Stimulated activated CD8-positive, alpha-beta memory T cell treated with anti-CD3 and anti-CD28 coated beads, Interleukin-7, amount 100 ng/mL, for 48 hours (primary cell): ENCODE results near the gene RABEP1.
"Not testable (repeated sequence)": the region's sequence is repeated elsewhere in the genome, so short reads cannot be mapped to it uniquely, and the experiment has no call there.

Source experiments
- DNase-seq, 2 donors: peaks; one replicate each; pipeline ENCODE4 v3.0.0-alpha.2; 2020; ENCODE audit warnings: low read depth in 1 of 2; ENCODE audit errors: extremely low read depth in 1 of 2

The RABEP1 gene

DNA sequence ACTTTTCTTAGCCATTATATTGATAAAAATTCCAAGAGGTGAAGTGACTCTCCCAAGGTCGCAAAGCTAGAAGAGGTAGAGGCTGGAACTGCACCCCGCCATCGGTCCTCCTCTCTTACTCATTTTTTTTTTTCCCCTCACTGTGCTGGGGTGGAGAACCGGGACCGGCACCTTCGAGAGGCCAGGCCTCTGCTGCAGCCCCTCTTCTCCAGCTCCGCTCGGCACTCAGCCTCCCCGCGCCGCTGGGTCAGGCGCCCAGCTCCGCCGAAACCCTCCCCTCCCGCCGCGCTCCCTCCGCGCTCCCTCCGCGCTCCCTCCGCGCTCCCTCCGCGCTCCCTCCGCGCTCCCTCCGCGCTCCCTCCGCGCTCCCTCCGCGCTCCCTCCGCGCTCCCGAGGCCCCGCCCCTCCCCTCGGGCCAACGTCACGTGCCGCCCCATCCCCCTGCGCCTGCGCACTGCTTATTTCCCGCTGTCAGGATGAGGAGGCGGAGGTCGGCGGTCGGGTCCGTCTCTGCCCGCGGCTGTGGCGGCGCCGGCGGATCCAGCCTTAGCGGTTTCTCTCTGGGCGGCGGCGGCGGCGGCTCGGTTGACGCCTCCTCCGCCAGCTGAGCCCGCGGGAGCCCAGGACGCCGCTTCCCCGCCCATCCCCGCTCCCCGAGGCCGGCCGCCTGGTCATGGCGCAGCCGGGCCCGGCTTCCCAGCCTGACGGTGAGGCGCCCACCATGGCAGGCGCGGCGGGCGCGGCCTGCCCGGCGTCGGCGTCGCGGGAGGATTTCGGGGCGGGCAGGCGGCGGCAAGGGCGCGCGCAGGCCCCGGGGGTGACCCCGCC lies at the start of gene RABEP1:
Gene RABEP1 (plus strand): TSS at position 471 of the 828 bp plus-strand sequence. CDS start 203 bp downstream, at position 674.
- peak; percentile 88 to 89 for DNase-seq

DNA sequence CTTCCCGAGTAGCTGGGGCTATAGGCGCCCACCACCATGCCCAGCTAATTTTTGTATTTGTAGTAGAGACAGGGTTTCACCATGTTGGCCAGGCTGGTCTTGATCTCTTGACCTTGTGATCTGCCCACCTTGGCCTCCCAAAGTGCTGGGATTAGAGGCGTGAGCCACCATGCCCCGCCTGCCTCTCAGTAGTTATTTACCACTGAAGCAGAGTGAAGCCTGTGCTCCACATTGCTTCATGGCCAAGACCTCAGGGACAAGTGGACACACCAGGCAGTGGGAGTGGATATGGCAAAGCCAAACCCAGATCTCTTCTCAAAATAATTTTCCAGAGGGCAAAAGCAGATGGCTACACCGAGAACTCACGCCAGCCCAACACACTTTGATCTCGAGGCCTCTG lies 48.6 kb upstream of the RABEP1 start:
- DNase-seq: not testable (repeated sequence)

GRCh38 chr17:5234645-5235576 lies 47.2 kb upstream of the RABEP1 start, which contains the start of gene SCIMP:
Gene SCIMP, minus strand, starts transcription at chr17:5234860. Its CDS starts 105 bp downstream, at chr17:5234755.
- DNase-seq: no peak

GRCh38 chr17:5236938-5237540 lies 45.0 kb upstream of the RABEP1 start:
- DNase-seq: no peak

GRCh38 chr17:5237541-5238016 lies 44.5 kb upstream of the RABEP1 start:
- peak; percentile 18 to 46 for DNase-seq

DNA sequence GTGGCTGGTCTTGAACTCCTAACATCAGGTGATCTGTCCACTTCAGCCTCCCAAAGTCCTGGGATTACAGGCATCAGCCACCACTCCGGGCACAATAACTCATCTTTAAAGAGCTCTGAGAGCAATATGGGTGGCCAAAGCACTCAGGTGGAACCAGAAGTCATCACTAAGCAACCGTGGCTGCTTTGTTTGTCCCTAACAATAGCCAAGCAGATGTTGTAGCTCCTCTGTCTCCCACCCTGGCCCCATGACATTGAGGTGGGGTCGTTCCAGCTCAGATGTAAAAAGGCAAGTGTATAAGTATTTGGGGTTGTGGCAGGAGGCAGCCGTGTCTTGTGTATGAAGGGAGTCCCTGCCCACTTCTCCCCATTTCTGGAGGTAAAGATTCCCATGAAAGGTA lies 43.8 kb upstream of the RABEP1 start:
- DNase-seq: no peak

DNA sequence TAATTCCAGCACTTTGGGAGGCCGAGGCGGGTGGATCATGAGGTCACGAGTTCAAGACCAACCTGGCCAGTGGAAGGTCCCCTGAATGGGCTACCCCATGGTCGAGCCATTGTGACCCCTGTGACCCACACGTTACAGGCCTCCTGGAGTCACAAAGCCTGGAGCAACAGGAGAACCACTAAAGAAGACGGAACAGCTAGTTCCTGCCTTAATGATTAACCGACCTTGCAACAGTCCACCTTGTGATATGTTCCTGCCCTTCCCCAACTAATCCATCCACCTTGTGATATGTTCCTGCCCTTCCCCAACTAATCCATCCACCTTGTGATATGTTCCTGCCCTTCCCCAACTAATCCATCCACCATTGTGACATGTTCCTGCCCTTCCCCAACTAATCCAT lies 42.3 kb upstream of the RABEP1 start:
- not testable (repeated sequence) for DNase-seq

DNA sequence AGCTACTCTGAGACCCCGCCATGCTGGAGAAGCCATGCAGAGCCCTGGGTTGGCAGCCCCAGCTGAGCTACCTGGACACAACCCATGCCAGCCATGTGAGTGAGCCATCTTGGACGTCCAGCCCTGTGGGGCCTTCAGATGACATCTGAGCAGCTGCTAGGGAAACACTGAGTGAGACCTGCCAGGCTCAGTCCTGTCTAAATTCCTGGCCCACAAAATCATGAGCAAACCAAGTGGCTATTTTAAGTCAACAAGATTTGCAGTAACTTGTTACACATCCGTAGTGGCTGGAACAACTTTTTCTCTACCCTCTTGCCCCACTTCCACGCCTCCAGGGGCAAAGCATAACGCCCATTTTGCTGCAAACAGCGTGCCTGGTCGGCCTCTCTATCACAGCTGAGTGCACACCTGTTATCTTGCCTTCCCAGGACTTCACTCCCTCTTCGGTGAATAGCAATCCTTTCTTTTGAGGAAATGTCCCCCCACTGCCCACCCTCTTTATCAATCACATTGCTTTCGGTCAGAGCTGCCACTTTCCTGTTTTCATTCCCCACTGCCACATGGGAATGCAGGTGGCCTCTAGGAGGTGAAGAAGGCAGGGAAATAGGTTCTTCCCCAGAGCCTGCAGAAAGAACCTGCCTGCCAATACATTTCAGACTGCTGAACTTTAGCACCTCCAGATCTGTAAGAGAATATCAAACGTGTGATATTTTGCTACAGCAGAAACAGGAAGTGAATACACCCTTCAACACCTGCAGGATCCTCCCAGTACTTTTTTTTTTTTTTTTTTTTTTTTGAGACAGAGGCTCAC lies 40.0 kb upstream of the RABEP1 start:
- no peak for DNase-seq

DNA sequence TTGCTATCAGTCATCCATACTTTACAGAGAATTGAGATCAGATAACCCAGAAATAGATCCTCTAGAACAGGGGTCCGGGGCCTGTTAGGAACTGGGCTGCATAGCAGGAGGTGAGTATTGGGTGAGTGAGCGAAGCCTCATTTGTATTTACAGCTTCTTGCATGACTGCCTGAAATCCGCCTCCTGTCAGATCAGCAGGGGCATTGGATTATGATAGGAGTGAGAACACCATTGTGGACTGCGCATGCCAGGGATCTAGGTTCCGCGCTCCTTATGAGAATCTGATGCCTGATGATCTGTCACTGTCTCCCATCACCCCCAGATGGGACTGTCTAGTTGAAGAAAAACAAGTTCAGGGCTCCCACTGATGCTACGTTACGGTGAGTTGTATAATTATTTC lies 34.5 kb upstream of the RABEP1 start:
- no peak for DNase-seq

GRCh38 chr17:5248821-5249479 lies 33.1 kb upstream of the RABEP1 start:
- no peak for DNase-seq

DNA sequence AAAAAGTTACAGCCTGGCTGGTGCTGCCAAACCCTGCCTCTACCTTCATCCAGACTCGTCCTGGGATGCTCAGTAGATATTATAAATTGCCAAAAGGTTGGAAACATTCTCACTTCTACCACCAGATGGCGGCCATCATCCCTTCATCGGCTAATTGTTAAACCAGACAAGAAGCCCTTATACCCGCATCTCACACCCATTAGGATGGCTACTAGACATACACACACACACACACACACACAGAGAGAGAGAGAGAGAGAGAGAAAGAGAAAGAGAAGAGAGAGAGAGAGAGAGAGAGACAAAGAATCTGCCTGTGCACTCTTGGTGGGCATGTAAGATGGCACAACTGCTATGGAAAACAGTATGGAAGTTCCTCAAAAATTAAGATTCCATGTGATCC lies 32.5 kb upstream of the RABEP1 start:
- peak in 1 of 2 donors; percentile 32 for DNase-seq

DNA sequence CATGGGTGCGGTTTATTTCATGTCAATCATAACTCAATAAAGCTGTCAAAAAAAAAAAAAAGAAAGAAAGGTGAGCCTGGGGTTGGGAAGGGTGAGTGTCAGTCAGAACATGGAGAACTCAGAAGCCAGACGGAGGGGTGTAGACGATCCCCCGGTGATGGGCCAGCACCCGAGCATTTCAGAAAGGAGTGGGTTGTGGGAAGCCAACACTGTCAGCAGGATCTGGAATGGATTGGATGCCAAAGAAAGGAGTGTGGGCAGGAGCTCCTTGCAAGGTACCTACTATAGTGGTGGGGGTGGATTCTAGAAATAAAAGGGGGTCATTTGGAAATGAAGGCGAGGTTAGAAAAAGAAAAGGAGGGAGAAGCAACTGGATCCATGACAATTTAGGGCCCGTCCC lies 27.7 kb upstream of the RABEP1 start:
- no peak for DNase-seq

DNA sequence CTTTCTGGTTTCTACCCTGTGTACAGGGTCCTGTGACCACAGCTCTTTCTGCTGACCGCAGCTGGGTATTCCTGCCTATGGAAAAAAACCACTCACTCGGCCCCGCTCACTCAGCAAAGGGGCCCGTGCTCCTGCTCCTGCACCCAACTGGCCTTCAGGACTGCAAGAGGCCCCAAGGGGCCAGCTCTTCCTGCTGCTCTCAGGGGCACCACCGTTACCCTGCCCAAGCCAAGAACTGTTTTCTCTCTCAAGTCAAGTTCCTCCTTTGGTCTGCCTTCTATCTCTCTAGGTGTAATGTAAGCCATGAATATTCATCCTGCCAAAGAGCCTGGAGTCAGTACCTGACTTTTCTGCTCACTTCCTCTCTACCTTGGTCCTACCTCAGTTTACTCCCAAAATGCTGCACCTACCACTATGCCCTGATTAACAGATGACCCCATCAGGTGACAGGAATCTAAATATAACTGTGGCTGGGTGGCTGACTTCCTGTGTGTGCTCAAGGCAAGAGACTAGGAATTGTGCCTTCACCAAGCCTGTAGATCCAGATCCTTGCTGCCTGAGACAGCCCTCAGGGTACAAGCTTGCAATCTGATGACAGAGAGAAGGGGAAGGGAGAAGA lies 27.1 kb upstream of the RABEP1 start:
- no peak for DNase-seq

DNA sequence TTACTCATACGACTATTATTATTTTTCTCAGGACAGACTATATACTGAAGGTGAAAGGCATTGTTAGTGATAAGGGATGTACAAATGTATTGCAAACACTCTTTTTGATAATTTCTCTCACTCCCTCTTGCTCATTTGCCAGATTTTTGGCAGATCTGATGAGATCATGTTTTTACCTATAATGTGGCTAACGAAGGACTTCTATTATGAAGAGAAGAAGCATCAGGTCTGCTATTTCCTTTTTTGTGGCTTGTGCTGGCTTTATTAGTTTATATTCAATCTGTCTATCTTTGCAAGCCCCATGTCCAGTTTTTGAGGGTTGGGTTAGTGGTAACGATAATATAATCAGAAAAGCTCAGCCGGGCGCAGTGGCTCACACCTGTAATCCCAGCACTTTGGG lies 25.0 kb upstream of the RABEP1 start:
- no peak for DNase-seq

DNA sequence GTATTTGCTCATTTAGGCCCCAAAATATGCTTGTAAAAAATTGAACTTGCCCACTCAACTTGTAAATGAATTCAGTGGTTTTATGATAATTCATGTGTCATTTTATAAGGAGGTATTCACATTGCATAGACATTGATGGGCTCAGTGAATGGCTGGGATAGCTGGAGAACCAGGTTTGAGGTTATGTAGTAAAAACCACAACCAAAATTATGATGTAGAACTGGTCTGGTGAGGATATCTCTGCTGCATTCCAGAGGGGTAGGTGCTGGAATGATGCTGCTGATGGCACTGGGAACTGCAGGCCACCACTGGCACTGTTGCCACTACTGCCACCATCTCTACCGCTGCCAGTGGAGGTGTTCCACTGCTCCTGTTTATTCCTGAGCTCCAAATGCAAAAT lies 21.5 kb upstream of the RABEP1 start:
- no peak for DNase-seq

DNA sequence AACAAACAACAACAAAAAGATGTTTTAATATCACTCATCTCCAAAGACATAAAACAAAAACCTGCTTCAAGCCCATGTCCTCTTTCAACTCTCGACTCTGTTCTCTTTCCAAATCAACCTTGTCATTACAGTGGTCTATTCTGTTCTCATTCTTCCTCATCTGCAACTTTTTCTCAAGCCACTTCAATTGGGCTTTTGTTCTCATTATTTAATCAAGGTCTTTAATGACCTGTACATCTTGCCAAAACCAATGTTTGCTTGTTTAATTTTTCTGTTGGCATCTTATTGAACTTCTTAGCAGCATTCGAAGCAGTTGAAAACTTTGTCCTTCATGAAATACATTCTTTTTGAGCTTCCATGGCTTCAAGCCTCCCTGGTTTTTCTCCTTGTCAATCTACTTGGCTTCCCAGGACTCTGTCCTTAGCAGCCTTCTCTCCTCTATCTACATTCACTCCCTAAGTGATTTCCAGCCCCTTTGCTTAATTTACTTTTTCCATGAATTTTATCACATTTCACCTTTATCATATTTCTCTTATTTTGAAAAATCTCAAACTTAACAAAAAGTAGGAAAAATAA lies 19.6 kb upstream of the RABEP1 start:
- no peak for DNase-seq

- DNase-seq: no peak
These were observed 18.6 kb upstream of the RABEP1 start for GRCh38 chr17:5263441-5263840.

GRCh38 chr17:5264893-5265292 lies 17.2 kb upstream of the RABEP1 start:
- no peak for DNase-seq
